NB4 (cell line): ENCODE measurements around the gene CCKAR.

ENCODE experiments used
- DNase-seq: peaks from one replicate; pipeline ENCODE4 v3.0.0; 2010; ENCODE audit warnings: low read depth
- H3K4me3 ChIP-seq: one replicate; pipeline ENCODE4 v1.5.1; 2011; ENCODE audit warnings: mild to moderate bottlenecking, low read depth, low read length, moderate library complexity
- MYC ChIP-seq: IDR thresholded peaks from 2 replicates; pipeline ENCODE4 v1.6.1; 2011; ENCODE audit warnings: low read depth, low read length
- POLR2A ChIP-seq: IDR thresholded peaks from 2 replicates; pipeline ENCODE4 v1.6.1; 2011; ENCODE audit warnings: mild to moderate bottlenecking; ENCODE audit not compliant: insufficient read length; ENCODE audit errors: extremely low read depth
- TF ChIP-seq, protein P1 (sequence below): IDR thresholded peaks from 2 replicates; pipeline ENCODE4 v1.6.1; 2011; ENCODE audit warnings: low read depth, low read length
- TF ChIP-seq, protein P2 (sequence below): IDR thresholded peaks from one replicate; pipeline ENCODE4 v1.5.1; 2012; ENCODE audit warnings: low read depth, low read length

The CCKAR gene

GRCh38 chr4:26455571-26455970, 34.7 kb downstream of the CCKAR start:
- H3K4me3 ChIP-seq, result no peak overlapping the region
- TF ChIP-seq MYC (no peak), POLR2A (no peak)
- TF ChIP-seq, protein P1, sequence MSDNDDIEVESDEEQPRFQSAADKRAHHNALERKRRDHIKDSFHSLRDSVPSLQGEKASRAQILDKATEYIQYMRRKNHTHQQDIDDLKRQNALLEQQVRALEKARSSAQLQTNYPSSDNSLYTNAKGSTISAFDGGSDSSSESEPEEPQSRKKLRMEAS, result no peak
- TF ChIP-seq, protein P2, sequence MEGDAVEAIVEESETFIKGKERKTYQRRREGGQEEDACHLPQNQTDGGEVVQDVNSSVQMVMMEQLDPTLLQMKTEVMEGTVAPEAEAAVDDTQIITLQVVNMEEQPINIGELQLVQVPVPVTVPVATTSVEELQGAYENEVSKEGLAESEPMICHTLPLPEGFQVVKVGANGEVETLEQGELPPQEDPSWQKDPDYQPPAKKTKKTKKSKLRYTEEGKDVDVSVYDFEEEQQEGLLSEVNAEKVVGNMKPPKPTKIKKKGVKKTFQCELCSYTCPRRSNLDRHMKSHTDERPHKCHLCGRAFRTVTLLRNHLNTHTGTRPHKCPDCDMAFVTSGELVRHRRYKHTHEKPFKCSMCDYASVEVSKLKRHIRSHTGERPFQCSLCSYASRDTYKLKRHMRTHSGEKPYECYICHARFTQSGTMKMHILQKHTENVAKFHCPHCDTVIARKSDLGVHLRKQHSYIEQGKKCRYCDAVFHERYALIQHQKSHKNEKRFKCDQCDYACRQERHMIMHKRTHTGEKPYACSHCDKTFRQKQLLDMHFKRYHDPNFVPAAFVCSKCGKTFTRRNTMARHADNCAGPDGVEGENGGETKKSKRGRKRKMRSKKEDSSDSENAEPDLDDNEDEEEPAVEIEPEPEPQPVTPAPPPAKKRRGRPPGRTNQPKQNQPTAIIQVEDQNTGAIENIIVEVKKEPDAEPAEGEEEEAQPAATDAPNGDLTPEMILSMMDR, result no peak
- no peak for DNase-seq

DNA sequence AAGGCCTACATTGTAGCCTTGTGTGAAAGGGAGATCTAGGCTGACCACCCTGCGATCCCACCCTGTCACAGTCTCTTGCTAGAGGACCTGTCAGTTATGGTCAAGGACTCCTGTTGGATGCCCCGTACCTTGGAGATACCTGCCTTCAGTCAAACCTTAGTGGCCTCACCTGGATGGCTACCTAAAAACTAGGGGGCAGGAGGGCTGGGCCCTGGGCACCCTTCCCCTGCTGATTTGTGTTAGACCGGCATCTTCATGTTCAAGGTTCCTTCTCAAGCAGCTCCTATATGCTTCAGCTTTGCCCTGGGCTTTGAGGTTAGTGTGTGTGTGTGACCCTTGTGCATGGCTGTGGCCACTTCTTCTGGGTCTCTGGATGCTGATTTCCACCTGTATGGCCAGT, 35.3 kb downstream of the CCKAR start:
- TF ChIP-seq POLR2A, result no peak
- TF ChIP-seq MYC, result no peak
- TF ChIP-seq, protein P2, result no peak
- TF ChIP-seq, protein P1, result no peak
- no peak overlapping the region for H3K4me3 ChIP-seq

GRCh38 chr4:26452565-26453531, 37.4 kb downstream of the CCKAR start:
- DNase-seq, result no peak
- no peak overlapping the region for H3K4me3 ChIP-seq
- no peak for TF ChIP-seq MYC
- TF ChIP-seq POLR2A, result no peak
- TF ChIP-seq, protein P2, result no peak
- TF ChIP-seq, protein P1, result no peak

More for the DNA sequence above, 35.3 kb downstream of the CCKAR start:
- DNase-seq, result no peak

DNA sequence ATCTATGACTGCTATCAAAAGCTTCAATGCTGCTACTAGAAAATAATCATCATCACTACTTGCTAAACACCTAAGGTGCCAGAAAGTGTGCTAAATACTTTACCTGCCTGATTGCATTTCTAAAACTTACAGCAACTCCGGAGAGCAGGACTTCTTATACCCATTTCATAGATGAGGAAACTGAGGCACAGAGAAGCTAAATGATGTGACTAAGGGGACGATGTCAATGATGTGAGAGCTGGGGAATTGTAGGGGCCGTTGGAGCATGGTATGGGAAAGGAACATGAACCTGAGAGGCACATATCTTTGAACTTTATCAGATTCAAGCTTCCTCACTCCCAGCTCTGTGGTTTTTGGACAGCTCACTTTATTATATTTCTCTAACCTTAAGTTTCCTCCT, 38.7 kb downstream of the CCKAR start:
- TF ChIP-seq POLR2A (no peak), MYC (no peak)
- TF ChIP-seq, protein P1, result no peak
- TF ChIP-seq, protein P2, result no peak
- no peak overlapping the region for H3K4me3 ChIP-seq
- DNase-seq, result no peak

DNA sequence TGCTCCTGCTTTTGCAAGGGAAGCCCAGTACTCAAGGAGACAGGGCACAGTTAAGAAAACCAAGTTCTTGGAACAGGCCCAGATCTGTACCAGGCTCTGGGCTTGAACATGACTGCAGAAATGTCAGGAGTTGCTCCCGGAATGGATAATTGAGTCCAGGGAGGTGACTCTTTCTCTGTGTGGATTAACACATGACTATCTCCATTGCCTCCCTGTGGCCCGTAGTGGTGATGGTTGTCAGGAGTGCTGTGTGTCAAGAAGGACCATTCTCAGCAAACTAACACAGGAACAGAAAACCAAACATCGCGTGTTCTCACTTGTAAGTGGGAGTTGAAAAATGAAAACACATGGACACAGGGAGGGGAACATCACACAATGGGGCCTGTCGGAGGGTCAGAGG, 39.9 kb downstream of the CCKAR start:
- no peak for DNase-seq
- no peak for TF ChIP-seq POLR2A
- TF ChIP-seq MYC, result no peak
- TF ChIP-seq, protein P2, result no peak
- H3K4me3 ChIP-seq, result no peak overlapping the region
